Measurements from ENCODE around the gene GALC.

GRCh38 chr14:87995500-87996290 lies 2.7 kb upstream of the GALC start:
- TF ChIP-seq, protein P1, sequence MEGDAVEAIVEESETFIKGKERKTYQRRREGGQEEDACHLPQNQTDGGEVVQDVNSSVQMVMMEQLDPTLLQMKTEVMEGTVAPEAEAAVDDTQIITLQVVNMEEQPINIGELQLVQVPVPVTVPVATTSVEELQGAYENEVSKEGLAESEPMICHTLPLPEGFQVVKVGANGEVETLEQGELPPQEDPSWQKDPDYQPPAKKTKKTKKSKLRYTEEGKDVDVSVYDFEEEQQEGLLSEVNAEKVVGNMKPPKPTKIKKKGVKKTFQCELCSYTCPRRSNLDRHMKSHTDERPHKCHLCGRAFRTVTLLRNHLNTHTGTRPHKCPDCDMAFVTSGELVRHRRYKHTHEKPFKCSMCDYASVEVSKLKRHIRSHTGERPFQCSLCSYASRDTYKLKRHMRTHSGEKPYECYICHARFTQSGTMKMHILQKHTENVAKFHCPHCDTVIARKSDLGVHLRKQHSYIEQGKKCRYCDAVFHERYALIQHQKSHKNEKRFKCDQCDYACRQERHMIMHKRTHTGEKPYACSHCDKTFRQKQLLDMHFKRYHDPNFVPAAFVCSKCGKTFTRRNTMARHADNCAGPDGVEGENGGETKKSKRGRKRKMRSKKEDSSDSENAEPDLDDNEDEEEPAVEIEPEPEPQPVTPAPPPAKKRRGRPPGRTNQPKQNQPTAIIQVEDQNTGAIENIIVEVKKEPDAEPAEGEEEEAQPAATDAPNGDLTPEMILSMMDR (IDR thresholded peaks at IDR 0.05; ENCODE audit: poor library complexity, severe bottlenecking), result no peak
- TF ChIP-seq EZH2 (IDR thresholded peaks at IDR 0.05; ENCODE audit: borderline replicate concordance, insufficient read depth, low read length, poor library complexity, severe bottlenecking) (no peak), RAD21 (conservative IDR thresholded peaks at IDR 0.05) (no peak), POLR2AphosphoS5 (IDR thresholded peaks at IDR 0.05) (no peak)
